NB4 (cell line): ENCODE results near the gene UBLCP1.

Source experiments
- DNase-seq: peaks from one replicate; pipeline ENCODE4 v3.0.0; 2010; ENCODE audit warnings: low read depth
- H3K4me3 ChIP-seq: one replicate; pipeline ENCODE4 v1.5.1; 2011; ENCODE audit warnings: mild to moderate bottlenecking, low read depth, low read length, moderate library complexity
- MYC ChIP-seq: IDR thresholded peaks from 2 replicates; pipeline ENCODE4 v1.6.1; 2011; ENCODE audit warnings: low read depth, low read length
- POLR2A ChIP-seq: IDR thresholded peaks from 2 replicates; pipeline ENCODE4 v1.6.1; 2011; ENCODE audit warnings: mild to moderate bottlenecking; ENCODE audit not compliant: insufficient read length; ENCODE audit errors: extremely low read depth
- TF ChIP-seq, protein P1 (sequence below): IDR thresholded peaks from one replicate; pipeline ENCODE4 v1.5.1; 2012; ENCODE audit warnings: low read depth, low read length
- TF ChIP-seq, protein P2 (sequence below): IDR thresholded peaks from 2 replicates; pipeline ENCODE4 v1.6.1; 2011; ENCODE audit warnings: low read depth, low read length

Gene UBLCP1

DNA sequence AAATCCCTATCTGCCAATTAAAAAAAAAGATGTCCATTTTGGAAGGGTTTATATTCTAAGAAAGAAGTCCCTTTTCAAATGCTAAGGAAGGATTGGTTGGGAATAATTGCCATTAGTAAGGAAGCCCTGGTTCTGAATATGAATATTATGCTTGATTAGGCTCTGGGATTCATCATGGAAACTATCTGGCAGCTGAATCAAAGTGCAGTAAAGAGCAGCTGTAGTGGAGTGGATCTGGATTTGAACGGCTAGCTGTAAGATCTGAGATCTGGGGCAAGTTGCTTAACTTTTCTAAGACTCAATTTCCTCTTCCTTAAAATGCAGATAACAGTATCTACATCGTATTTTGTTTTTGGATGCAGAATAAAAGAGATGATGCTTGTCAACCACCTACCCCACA lies 56.7 kb downstream of the UBLCP1 start:
- no peak for DNase-seq
- TF ChIP-seq, protein P1, sequence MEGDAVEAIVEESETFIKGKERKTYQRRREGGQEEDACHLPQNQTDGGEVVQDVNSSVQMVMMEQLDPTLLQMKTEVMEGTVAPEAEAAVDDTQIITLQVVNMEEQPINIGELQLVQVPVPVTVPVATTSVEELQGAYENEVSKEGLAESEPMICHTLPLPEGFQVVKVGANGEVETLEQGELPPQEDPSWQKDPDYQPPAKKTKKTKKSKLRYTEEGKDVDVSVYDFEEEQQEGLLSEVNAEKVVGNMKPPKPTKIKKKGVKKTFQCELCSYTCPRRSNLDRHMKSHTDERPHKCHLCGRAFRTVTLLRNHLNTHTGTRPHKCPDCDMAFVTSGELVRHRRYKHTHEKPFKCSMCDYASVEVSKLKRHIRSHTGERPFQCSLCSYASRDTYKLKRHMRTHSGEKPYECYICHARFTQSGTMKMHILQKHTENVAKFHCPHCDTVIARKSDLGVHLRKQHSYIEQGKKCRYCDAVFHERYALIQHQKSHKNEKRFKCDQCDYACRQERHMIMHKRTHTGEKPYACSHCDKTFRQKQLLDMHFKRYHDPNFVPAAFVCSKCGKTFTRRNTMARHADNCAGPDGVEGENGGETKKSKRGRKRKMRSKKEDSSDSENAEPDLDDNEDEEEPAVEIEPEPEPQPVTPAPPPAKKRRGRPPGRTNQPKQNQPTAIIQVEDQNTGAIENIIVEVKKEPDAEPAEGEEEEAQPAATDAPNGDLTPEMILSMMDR, result no peak
- no peak for TF ChIP-seq POLR2A
- TF ChIP-seq, protein P2, sequence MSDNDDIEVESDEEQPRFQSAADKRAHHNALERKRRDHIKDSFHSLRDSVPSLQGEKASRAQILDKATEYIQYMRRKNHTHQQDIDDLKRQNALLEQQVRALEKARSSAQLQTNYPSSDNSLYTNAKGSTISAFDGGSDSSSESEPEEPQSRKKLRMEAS, result no peak
- TF ChIP-seq MYC, result no peak

DNA sequence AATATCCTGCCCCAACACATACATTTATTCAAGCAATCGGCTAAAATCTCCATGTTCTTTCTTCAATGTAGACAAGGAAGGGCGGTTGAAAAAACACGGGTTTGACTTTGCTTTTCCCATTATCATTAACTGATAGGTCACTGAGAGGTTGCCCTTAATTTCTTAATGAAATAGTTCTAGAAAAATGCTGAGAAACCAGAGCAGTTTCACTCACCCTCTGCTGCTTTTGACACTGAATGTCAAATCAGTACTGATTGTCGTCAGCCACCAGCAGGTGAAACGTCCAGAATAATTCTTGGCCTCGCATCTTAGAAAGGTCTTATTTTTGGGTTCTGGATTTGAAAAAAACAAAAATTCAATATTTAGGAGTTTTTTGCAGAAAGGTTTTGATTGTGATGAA lies 59.1 kb downstream of the UBLCP1 start:
- no peak for DNase-seq
- TF ChIP-seq, protein P1, result no peak
- TF ChIP-seq, protein P2, result no peak
- TF ChIP-seq POLR2A, result no peak
- TF ChIP-seq MYC, result no peak
- no peak overlapping the region for H3K4me3 ChIP-seq

More for the DNA sequence above, 56.7 kb downstream of the UBLCP1 start:
- H3K4me3 ChIP-seq, result no peak overlapping the region

DNA sequence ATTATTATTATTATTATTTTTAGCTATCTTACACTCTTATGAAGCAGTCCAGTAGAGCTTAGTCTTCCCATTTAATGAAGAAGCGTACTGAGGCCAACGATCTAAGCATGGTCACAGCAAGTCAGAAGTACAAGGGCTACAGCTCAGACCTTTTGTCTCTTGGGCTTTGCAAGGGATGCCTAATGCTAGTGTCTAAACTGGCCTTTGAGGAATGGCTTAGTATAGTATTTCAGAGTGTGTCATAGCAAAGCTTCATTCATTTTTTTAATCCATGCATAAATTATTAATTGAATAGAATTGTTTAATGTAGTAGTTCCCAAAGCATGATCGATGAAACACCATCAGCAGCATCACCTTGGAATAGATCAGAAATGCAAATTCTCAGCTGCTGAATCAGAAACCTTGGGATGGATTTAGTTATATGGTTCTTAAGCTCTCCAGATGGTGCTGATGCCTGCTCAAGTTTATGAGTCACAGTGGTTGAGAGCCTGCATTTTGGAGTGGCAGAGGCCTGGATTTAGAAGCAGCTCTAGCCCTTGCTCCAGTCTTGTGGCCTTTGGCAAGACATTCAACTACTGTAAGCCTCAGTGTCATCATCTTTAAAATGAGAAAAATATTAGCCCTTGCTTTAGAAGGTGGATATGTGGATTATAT lies 61.1 kb downstream of the UBLCP1 start:
- TF ChIP-seq POLR2A (no peak), MYC (no peak)
- TF ChIP-seq, protein P2, result no peak
- TF ChIP-seq, protein P1, result no peak
- DNase-seq, result no peak
- no peak overlapping the region for H3K4me3 ChIP-seq

DNA sequence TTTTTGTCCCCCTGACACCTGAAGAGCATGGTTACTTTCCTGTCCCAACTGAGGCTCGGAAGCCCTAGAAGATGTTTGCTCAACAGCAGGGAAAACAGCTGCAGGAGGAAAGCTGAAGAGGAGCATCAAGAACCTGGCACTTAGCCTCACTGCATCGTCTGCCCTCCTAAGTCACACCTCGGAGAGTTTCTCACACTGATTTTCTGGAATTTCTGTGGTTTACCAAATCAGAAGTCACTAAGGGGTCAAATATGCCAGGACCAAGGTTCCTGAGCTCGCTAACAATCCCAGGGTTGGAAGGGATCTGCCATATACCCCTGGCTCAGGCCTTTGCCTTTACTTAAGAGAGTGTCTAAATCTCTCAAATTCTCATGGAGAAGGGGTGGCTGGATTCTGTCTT lies 61.9 kb downstream of the UBLCP1 start:
- DNase-seq, result no peak
- H3K4me3 ChIP-seq, result no peak overlapping the region
- TF ChIP-seq, protein P1, result no peak
- TF ChIP-seq, protein P2, result no peak
- TF ChIP-seq POLR2A, result no peak
- TF ChIP-seq MYC, result no peak

DNA sequence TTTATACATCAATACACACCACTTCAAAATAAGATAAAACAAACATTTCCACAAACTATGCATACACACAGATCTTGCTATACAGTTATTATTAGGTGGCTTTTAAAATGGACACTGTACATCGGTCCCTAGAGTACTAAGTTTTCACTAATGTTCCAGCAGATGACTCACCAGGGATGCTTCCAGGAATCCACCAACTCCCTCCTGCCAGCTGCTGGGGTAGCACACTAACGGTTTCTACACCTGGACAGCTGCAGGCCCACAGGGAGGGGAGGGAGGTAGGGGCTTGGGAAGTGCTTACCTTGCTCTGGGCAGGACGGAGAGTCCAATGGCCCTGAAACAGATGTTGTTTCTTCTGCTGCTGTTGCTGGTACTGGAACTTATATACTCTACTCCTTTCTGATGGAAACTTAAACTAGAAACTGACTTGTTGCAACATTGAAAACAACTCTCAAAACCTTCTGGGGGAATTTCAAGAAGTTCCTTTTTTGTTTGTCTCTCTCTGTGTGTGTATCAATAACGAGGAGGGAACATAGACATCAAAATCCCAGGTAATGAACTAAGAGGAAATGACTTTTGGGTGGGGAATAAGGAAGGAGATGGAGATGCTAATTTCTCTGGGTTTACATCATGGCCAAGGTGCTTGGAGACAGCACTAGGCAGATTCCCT lies 67.2 kb downstream of the UBLCP1 start, which contains the start of gene IL12B:
IL12B (minus strand) TSS at position 357 of the 670 bp plus-strand sequence. CDS start 3,705 bp downstream, outside the sequence.
- peak within 1 kb of the TSS; percentile 44 for H3K4me3 ChIP-seq
- no peak for DNase-seq
- TF ChIP-seq MYC, result no peak
- TF ChIP-seq POLR2A, result no peak
- TF ChIP-seq, protein P2, result no peak
- TF ChIP-seq, protein P1, result no peak
